Sigmoid colon (tissue), 7 donors: Measurements from ENCODE around the gene BTBD9. TPM values are rescaled to one million over a fixed set of nuclear protein-coding genes. Genes with fewer than 3 reads are reported as not detected.
A peak's percentile ranks its signal among the peaks of the same experiment; 100 is the strongest.

Source experiments
- DNase-seq: peaks from one replicate; pipeline ENCODE4 v3.0.0-alpha.2; 2019
- H3K27ac ChIP-seq, 4 donors: fragments of 200-600 bp; sonication (generic); one replicate each; pipeline ENCODE4 v1.5.1; 2016 to 2019; ENCODE audit warnings: mild to moderate bottlenecking in 1 of 4
- H3K27me3 ChIP-seq, 3 donors: fragments of 200-600 bp; sonication (generic); one replicate each; pipeline ENCODE4 v1.5.1; 2019; ENCODE audit warnings: mild to moderate bottlenecking in 1 of 3
- H3K36me3 ChIP-seq, 4 donors: fragments of 200-600 bp; sonication (generic); one replicate each; pipeline ENCODE4 v1.5.1; 2016 to 2019
- H3K4me1 ChIP-seq, 4 donors: fragments of 200-600 bp; sonication (generic); one replicate each; pipeline ENCODE4 v1.5.1; 2017 to 2019
- H3K4me3 ChIP-seq, 4 donors: fragments of 200-600 bp; sonication (generic); one replicate each; pipeline ENCODE4 v1.5.1; 2017 to 2019; ENCODE audit warnings: mild to moderate bottlenecking in 2 of 4, moderate library complexity in 1 of 4
- H3K9me3 ChIP-seq, 4 donors: fragments of 200-600 bp in 3 of 4; sonication (generic) in 3 of 4; one replicate each; pipeline versions ENCODE4 v1.5.1 to v1.6.1; 2013 to 2019
- CTCF ChIP-seq, 4 experiments: fragments of 450-650 bp in 3 of 4; fragments of 200-600 bp in 1 of 4; IDR thresholded peaks; one replicate each; pipeline ENCODE4 v1.5.1; 2016 to 2019; ENCODE audit warnings: antibody characterized with exemption in 4 of 4, mild to moderate bottlenecking in 3 of 4, moderate library complexity in 2 of 4
- EP300 ChIP-seq, 4 donors: sonication (generic); formaldehyde crosslinking; IDR thresholded peaks; one replicate each; pipeline ENCODE4 v1.6.1; 2017; ENCODE audit warnings: antibody characterized with exemption in 4 of 4
- POLR2A ChIP-seq, 2 donors: fragments of 450-650 bp; IDR thresholded peaks; one replicate each; pipeline ENCODE4 v1.6.1; 2016; ENCODE audit warnings: antibody characterized with exemption in 2 of 2, mild to moderate bottlenecking in 2 of 2, moderate library complexity in 2 of 2
- POLR2AphosphoS5 ChIP-seq, 4 donors: sonication (generic); formaldehyde crosslinking; IDR thresholded peaks; one replicate each; pipeline ENCODE4 v1.6.1; 2017; ENCODE audit warnings: antibody characterized with exemption in 4 of 4
- WGBS, 2 donors: extraction: QIAGEN DNeasy Blood & Tissue Kit; methylation state at CpG; one replicate each; pipeline ENCODE4 v1.1.7; 2013; 5-methylcytosine and 5-hydroxymethylcytosine counted together
- intact Hi-C: fragments of 100-400 bp; cut with DNase I; formaldehyde crosslinking; loops from one replicate; pipeline ENCODE4 v1.15.1; 2023
- polyA plus RNA-seq, 3 donors: library from polyadenylated mRNA; stranded (reverse); fragments of 200-250 nt; gene quantifications; one replicate each; pipeline ENCODE4 v1.2.3, GENCODE V29; 2013
- total RNA-seq, 4 donors: library from RNA; depleted of rRNA; stranded (reverse); fragments of >200 nt; gene quantifications; one replicate each; pipeline ENCODE4 v1.1.0, GENCODE V29; 2016
- donor health status: healthy with polysubstance abuse.
- donor health status: Bipolar disorder and iron deficiency.
- donor health status: healthy.

Gene BTBD9
- total and polyA plus RNA-seq, 7 donors: 3.6 to 20.8 (median 10.5) TPM

GRCh38 chr6:38391206-38391605, 248.5 kb downstream of the BTBD9 start:
- intact Hi-C loops: no loop called here
- no peak for TF ChIP-seq EP300 (IDR thresholded peaks at IDR 0.05)
- no peak for TF ChIP-seq POLR2A (IDR thresholded peaks at IDR 0.05)
- no peak for TF ChIP-seq CTCF (IDR thresholded peaks at IDR 0.05)
- TF ChIP-seq POLR2AphosphoS5 (IDR thresholded peaks at IDR 0.05): no peak
- Histone ChIP-seq H3K27me3 (no peaks in the 10 kb centered on the region), H3K4me1 (peaks cover 0 to 8% (median 3%) of the 10 kb centered on the region in 4 donors), H3K9me3 (no peaks in the 10 kb centered on the region), H3K27ac (no peak overlapping the region), H3K36me3 (no peaks in the 10 kb centered on the region), H3K4me3 (no peak overlapping the region)
- no peak for DNase-seq

GRCh38 chr6:38389875-38390274, 249.9 kb downstream of the BTBD9 start:
- Histone ChIP-seq H3K27me3 (no peaks in the 10 kb centered on the region), H3K36me3 (no peaks in the 10 kb centered on the region), H3K4me1 (peaks cover 0 to 8% (median 3%) of the 10 kb centered on the region in 4 donors), H3K9me3 (no peaks in the 10 kb centered on the region), H3K27ac (no peak overlapping the region), H3K4me3 (no peak overlapping the region)
- DNase-seq: no peak
- 94 to 95% methylated on average over 5 of the region's 5 CpGs for WGBS, 2 donors
- no peak for TF ChIP-seq POLR2AphosphoS5 (IDR thresholded peaks at IDR 0.05)
- intact Hi-C loops: no loop called here

- Histone ChIP-seq H3K4me1 (peaks cover 0 to 8% (median 3%) of the 10 kb centered on the region in 4 donors), H3K4me3 (no peak overlapping the region), H3K27ac (no peak overlapping the region), H3K36me3 (no peaks in the 10 kb centered on the region), H3K27me3 (no peaks in the 10 kb centered on the region), H3K9me3 (no peaks in the 10 kb centered on the region)
- DNase-seq: no peak
- TF ChIP-seq POLR2AphosphoS5 (IDR thresholded peaks at IDR 0.05) (peak; percentile 21 to 61 (median 40)), EP300 (IDR thresholded peaks at IDR 0.05) (no peak), POLR2A (IDR thresholded peaks at IDR 0.05) (no peak)
- intact Hi-C loops: no loop called here
Measured at GRCh38 chr6:38387971-38388370, 251.8 kb downstream of the BTBD9 start.

GRCh38 chr6:38387461-38387860, 252.3 kb downstream of the BTBD9 start:
- intact Hi-C loops: no loop called here
- H3K9me3 ChIP-seq: no peaks in the 10 kb centered on the region
- no peaks in the 10 kb centered on the region for H3K36me3 ChIP-seq
- peaks cover 0 to 8% (median 3%) of the 10 kb centered on the region in 4 donors for H3K4me1 ChIP-seq
- H3K27ac ChIP-seq: no peak overlapping the region
- no peak for DNase-seq
- 97 to 99% methylated on average over 2 of the region's 2 CpGs for WGBS, 2 donors
- no peak for TF ChIP-seq POLR2AphosphoS5 (IDR thresholded peaks at IDR 0.05)
- TF ChIP-seq POLR2A (IDR thresholded peaks at IDR 0.05): no peak
- TF ChIP-seq EP300 (IDR thresholded peaks at IDR 0.05): no peak
- no peak for TF ChIP-seq CTCF (IDR thresholded peaks at IDR 0.05)
- no peak overlapping the region for H3K4me3 ChIP-seq
- H3K27me3 ChIP-seq: no peaks in the 10 kb centered on the region

- intact Hi-C loops: no loop called here
- DNase-seq: no peak
- Histone ChIP-seq H3K4me3 (no peak overlapping the region), H3K36me3 (no peaks in the 10 kb centered on the region), H3K4me1 (no peaks in the 10 kb centered on the region), H3K27ac (no peak overlapping the region), H3K9me3 (no peaks in the 10 kb centered on the region), H3K27me3 (no peaks in the 10 kb centered on the region)
- TF ChIP-seq CTCF (IDR thresholded peaks at IDR 0.05) (no peak), EP300 (IDR thresholded peaks at IDR 0.05) (no peak), POLR2AphosphoS5 (IDR thresholded peaks at IDR 0.05) (no peak), POLR2A (IDR thresholded peaks at IDR 0.05) (no peak)
- WGBS, 2 donors: 93 to 97% methylated on average over 7 of the region's 7 CpGs
Measured at GRCh38 chr6:38378801-38379200, 260.9 kb downstream of the BTBD9 start.

- 86 to 90% methylated on average over 2 of the region's 2 CpGs for WGBS, 2 donors
- intact Hi-C loops: no loop called here
- DNase-seq: no peak
- Histone ChIP-seq H3K9me3 (no peaks in the 10 kb centered on the region), H3K36me3 (no peaks in the 10 kb centered on the region), H3K4me1 (peaks cover 0 to 11% (median 7%) of the 10 kb centered on the region in 4 donors), H3K27ac (no peak overlapping the region), H3K27me3 (no peaks in the 10 kb centered on the region), H3K4me3 (no peak overlapping the region)
- TF ChIP-seq POLR2AphosphoS5 (IDR thresholded peaks at IDR 0.05) (no peak), CTCF (IDR thresholded peaks at IDR 0.05) (no peak), EP300 (IDR thresholded peaks at IDR 0.05) (no peak), POLR2A (IDR thresholded peaks at IDR 0.05) (no peak)
Measured at GRCh38 chr6:38375937-38376336, 263.8 kb downstream of the BTBD9 start.
